ENCODE data around the gene IER5. TPM values are rescaled to one million over a fixed set of nuclear protein-coding genes. Genes with fewer than 3 reads are reported as not detected.

The IER5 gene
- total and polyA plus RNA-seq, 2 of the 13 experiments (the other 11 are each of a cell fraction or from before 2014, with no cell fraction given) = 2.5 to 3.5 TPM

DNA sequence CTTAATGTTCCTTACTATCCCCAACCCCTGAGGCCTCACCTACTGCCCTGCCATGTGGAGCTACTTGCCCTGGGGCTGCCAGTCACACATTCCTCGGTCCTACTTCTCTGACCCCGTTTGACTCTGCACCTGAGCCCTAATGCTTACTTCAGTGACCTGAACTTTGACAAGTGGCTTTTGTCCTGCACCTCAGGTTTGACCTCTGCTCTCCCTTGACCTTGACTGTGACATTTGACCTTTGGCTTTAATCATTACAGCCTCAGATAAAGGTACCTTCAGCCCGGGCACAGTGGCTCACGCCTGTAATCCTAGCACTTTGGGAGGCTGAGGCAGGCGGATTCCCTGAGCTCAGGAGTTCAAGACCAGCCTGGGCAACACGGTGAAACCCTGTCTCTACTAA is 31.9 kb upstream of the IER5 start:
- Histone ChIP-seq H3K4me1 (ENCODE audit: insufficient read depth, low read length) (no peaks in the 10 kb centered on the region), H4K20me1 (ENCODE audit: insufficient read depth, low read length) (no peaks in the 10 kb centered on the region), H3K27ac (ENCODE audit: extremely low read length, insufficient read depth, low read length) (no peak overlapping the region), H3K9me3 (ENCODE audit: low read length) (no peaks in the 10 kb centered on the region), H3K79me2 (ENCODE audit: insufficient read depth, low read length) (no peaks in the 10 kb centered on the region), H2AFZ (ENCODE audit: low read length) (no peak overlapping the region), H3K27me3 (ENCODE audit: control insufficient read depth in 1 of 2, insufficient read depth in 2 of 2, low read length in 2 of 2) (no peaks in the 10 kb centered on the region), H3K36me3 (replicated peaks in 1 of 2; ENCODE audit: control insufficient read depth in 1 of 2, insufficient read depth in 2 of 2, low read length in 2 of 2) (no peaks in the 10 kb centered on the region), H3K9ac (ENCODE audit: insufficient read depth, low read depth, low read length) (no peak overlapping the region), H3K4me2 (ENCODE audit: low read depth, low read length) (no peak overlapping the region), H3K4me3 (replicated peaks in 1 of 3; ENCODE audit: insufficient read depth in 1 of 3, low read depth in 2 of 3, low read length in 3 of 3) (no peak overlapping the region)
- no TSS peak for BruUV-seq (replicated peaks)
- FAIRE-seq (no peak), ATAC-seq (no peak), DNase-seq (ENCODE audit: low spot score) (no peak)
- WGBS (ENCODE audit: low lambda C conversion rate) = 66% methylated on average over 5 of the region's 6 CpGs
- in situ Hi-C loops (cut with HindIII; ENCODE audit: extremely low pct_ligation_motif_present, low pct_unique_long_range_greater_than_20kb) (no loop called here), intact Hi-C loops (cut with micrococcal nuclease; ENCODE audit: unreplicated experiment) (no loop called here)
- ChIA-PET CTCF (ENCODE audit: low intra/inter-chr PET ratio, low total read pairs) (no interaction called here), POLR2A (no interaction called here)
- TF ChIP-seq ATM (IDR thresholded peaks at IDR 0.05; ENCODE audit: borderline replicate concordance) = no peak
- TF ChIP-seq, protein P1, sequence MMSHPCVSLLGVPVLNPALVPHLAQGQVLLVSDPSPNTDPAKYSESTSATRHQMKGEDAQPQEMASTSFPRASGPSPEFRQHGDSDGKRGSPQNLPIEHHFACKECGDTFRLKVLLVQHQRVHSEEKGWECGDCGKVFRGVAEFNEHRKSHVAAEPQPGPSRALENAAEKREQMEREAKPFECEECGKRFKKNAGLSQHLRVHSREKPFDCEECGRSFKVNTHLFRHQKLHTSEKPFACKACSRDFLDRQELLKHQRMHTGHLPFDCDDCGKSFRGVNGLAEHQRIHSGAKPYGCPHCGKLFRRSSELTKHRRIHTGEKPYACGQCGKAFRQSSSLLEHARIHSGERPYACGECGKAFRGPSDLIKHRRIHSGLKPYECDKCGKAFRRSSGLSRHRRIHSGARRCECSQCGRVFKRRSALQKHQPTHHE (CRISPR knock-in tag; IDR thresholded peaks at IDR 0.05; ENCODE audit: borderline replicate concordance) = no peak
- peak; percentile 38 for TF ChIP-seq HNF4A (CRISPR knock-in tag; IDR thresholded peaks at IDR 0.05)
- TF ChIP-seq BCL6 (CRISPR knock-in tag; IDR thresholded peaks at IDR 0.05) = no peak
- TF ChIP-seq SUZ12 (IDR thresholded peaks at IDR 0.05; ENCODE audit: low read depth, low read length) = no peak
- TF ChIP-seq, protein P2, sequence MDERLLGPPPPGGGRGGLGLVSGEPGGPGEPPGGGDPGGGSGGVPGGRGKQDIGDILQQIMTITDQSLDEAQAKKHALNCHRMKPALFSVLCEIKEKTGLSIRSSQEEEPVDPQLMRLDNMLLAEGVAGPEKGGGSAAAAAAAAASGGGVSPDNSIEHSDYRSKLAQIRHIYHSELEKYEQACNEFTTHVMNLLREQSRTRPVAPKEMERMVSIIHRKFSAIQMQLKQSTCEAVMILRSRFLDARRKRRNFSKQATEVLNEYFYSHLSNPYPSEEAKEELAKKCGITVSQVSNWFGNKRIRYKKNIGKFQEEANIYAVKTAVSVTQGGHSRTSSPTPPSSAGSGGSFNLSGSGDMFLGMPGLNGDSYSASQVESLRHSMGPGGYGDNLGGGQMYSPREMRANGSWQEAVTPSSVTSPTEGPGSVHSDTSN (CRISPR knock-in tag; IDR thresholded peaks at IDR 0.05) = no peak
- no peak for TF ChIP-seq ZNF20 (CRISPR knock-in tag; IDR thresholded peaks at IDR 0.05)
- no peak for TF ChIP-seq ZBTB3 (CRISPR knock-in tag; IDR thresholded peaks at IDR 0.05; ENCODE audit: borderline replicate concordance, low read depth)
- TF ChIP-seq PRPF4 (IDR thresholded peaks at IDR 0.05; ENCODE audit: low read depth, low read length, poor library complexity, severe bottlenecking) = no peak
- TF ChIP-seq HNRNPL (IDR thresholded peaks at IDR 0.05; ENCODE audit: low read depth, low read length) = no peak
- TF ChIP-seq TOE1 (CRISPR knock-in tag; IDR thresholded peaks at IDR 0.05) = no peak
- TF ChIP-seq, protein P3, sequence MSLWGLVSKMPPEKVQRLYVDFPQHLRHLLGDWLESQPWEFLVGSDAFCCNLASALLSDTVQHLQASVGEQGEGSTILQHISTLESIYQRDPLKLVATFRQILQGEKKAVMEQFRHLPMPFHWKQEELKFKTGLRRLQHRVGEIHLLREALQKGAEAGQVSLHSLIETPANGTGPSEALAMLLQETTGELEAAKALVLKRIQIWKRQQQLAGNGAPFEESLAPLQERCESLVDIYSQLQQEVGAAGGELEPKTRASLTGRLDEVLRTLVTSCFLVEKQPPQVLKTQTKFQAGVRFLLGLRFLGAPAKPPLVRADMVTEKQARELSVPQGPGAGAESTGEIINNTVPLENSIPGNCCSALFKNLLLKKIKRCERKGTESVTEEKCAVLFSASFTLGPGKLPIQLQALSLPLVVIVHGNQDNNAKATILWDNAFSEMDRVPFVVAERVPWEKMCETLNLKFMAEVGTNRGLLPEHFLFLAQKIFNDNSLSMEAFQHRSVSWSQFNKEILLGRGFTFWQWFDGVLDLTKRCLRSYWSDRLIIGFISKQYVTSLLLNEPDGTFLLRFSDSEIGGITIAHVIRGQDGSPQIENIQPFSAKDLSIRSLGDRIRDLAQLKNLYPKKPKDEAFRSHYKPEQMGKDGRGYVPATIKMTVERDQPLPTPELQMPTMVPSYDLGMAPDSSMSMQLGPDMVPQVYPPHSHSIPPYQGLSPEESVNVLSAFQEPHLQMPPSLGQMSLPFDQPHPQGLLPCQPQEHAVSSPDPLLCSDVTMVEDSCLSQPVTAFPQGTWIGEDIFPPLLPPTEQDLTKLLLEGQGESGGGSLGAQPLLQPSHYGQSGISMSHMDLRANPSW (CRISPR knock-in tag; IDR thresholded peaks at IDR 0.05; ENCODE audit: borderline replicate concordance) = no peak
- TF ChIP-seq NR2F2 (IDR thresholded peaks at IDR 0.05; ENCODE audit: borderline replicate concordance, low read depth) = 0 out of 2 replicates have a peak, but pooled peaks have one; percentile 28
- TF ChIP-seq MTF2 (CRISPR knock-in tag; IDR thresholded peaks at IDR 0.05; ENCODE audit: borderline replicate concordance) = no peak
- no peak for TF ChIP-seq FOXM1 (CRISPR knock-in tag; IDR thresholded peaks at IDR 0.05)
- TF ChIP-seq ZNF263 (CRISPR knock-in tag; IDR thresholded peaks at IDR 0.05) = no peak
- TF ChIP-seq, protein P4, sequence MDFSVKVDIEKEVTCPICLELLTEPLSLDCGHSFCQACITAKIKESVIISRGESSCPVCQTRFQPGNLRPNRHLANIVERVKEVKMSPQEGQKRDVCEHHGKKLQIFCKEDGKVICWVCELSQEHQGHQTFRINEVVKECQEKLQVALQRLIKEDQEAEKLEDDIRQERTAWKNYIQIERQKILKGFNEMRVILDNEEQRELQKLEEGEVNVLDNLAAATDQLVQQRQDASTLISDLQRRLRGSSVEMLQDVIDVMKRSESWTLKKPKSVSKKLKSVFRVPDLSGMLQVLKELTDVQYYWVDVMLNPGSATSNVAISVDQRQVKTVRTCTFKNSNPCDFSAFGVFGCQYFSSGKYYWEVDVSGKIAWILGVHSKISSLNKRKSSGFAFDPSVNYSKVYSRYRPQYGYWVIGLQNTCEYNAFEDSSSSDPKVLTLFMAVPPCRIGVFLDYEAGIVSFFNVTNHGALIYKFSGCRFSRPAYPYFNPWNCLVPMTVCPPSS (IDR thresholded peaks at IDR 0.05) = no peak
- no peak for TF ChIP-seq POLR2AphosphoS2 (IDR thresholded peaks at IDR 0.05; ENCODE audit: low read depth, low read length)
- TF ChIP-seq ISX (CRISPR knock-in tag; conservative IDR thresholded peaks at IDR 0.05) = no peak
- no peak for TF ChIP-seq CBFB (CRISPR knock-in tag; IDR thresholded peaks at IDR 0.05)
- no peak for TF ChIP-seq ZNF354B (CRISPR knock-in tag; IDR thresholded peaks at IDR 0.05)
